GM23248 (cell line): ENCODE data around the gene SLC25A29. TPM values are rescaled to one million over a fixed set of nuclear protein-coding genes. Genes with fewer than 3 reads are reported as not detected.

Experiments used
- DNase-seq: peaks from one replicate; pipeline ENCODE4 v3.0.0-alpha.2; 2015
- H2AFZ ChIP-seq: fragments of 200-600 bp; sonication (generic); 2 replicates; pipeline ENCODE4 v1.6.1; 2016; ENCODE audit warnings: antibody characterized with exemption
- H3F3A ChIP-seq: fragments of 200-600 bp; sonication (generic); 2 replicates; pipeline ENCODE4 v1.6.1; 2016; ENCODE audit warnings: mild to moderate bottlenecking, antibody characterized with exemption, mixed run types; ENCODE audit not compliant: insufficient read depth
- H3K27ac ChIP-seq: fragments of 200-600 bp; sonication (generic); 2 replicates; pipeline ENCODE4 v1.5.1; 2016; ENCODE audit warnings: mild to moderate bottlenecking
- H3K27me3 ChIP-seq: fragments of 200-600 bp; sonication (generic); replicated peaks from 2 replicates; pipeline ENCODE4 v1.6.1; 2016; ENCODE audit warnings: mild to moderate bottlenecking; ENCODE audit not compliant: insufficient read depth
- H3K36me3 ChIP-seq: fragments of 200-600 bp; sonication (generic); 2 replicates; pipeline ENCODE4 v1.6.1; 2016; ENCODE audit warnings: low read depth, mild to moderate bottlenecking
- H3K4me1 ChIP-seq: fragments of 200-600 bp; sonication (generic); 2 replicates; pipeline ENCODE4 v1.6.1; 2016; ENCODE audit warnings: mild to moderate bottlenecking; ENCODE audit not compliant: insufficient read depth
- H3K4me2 ChIP-seq: fragments of 200-600 bp; sonication (generic); one replicate; pipeline ENCODE4 v1.6.1; 2016; ENCODE audit warnings: mild to moderate bottlenecking; ENCODE audit not compliant: unreplicated experiment
- H3K4me3 ChIP-seq: fragments of 200-600 bp; sonication (generic); 2 replicates; pipeline ENCODE4 v1.5.1; 2016; ENCODE audit warnings: mild to moderate bottlenecking
- H3K79me2 ChIP-seq: fragments of 200-600 bp; sonication (generic); 2 replicates; pipeline ENCODE4 v1.6.1; 2016; ENCODE audit warnings: mild to moderate bottlenecking; ENCODE audit not compliant: insufficient read depth
- H3K9ac ChIP-seq: fragments of 200-600 bp; sonication (generic); 2 replicates; pipeline ENCODE4 v1.6.1; 2016; ENCODE audit warnings: mild to moderate bottlenecking
- H3K9me2 ChIP-seq: fragments of 200-600 bp; sonication (generic); 2 replicates; pipeline ENCODE4 v1.6.1; 2016; ENCODE audit warnings: mixed run types, mild to moderate bottlenecking, moderate library complexity; ENCODE audit not compliant: insufficient read depth
- H3K9me3 ChIP-seq: fragments of 200-600 bp; sonication (generic); one replicate; pipeline ENCODE4 v1.6.1; 2017; ENCODE audit warnings: low read depth
- H4K20me1 ChIP-seq: fragments of 200-600 bp; sonication (generic); 2 replicates; pipeline ENCODE4 v1.6.0; 2016; ENCODE audit not compliant: insufficient read depth
- EZH2 ChIP-seq: fragments of 200-600 bp; sonication (generic); IDR thresholded peaks from 2 replicates; pipeline ENCODE4 v1.6.1; 2018; ENCODE audit warnings: antibody characterized with exemption, mild to moderate bottlenecking; ENCODE audit not compliant: insufficient read depth, poor library complexity, severe bottlenecking
- EZH2phosphoT487 ChIP-seq: fragments of 200-600 bp; sonication (generic); IDR thresholded peaks from 2 replicates; pipeline ENCODE4 v1.6.1; 2018; ENCODE audit warnings: antibody characterized with exemption, moderate library complexity, mild to moderate bottlenecking, low read depth; ENCODE audit not compliant: insufficient read depth
- WGBS, 2 experiments: methylation state at CpG; one replicate each; pipeline ENCODE4 v1.1.6; 2015 to 2017; ENCODE audit warnings: low lambda C conversion rate in 2 of 2, low coverage in 1 of 2; ENCODE audit errors: missing lambda C conversion rate in 2 of 2; 5-methylcytosine and 5-hydroxymethylcytosine counted together
- in situ Hi-C: fragments of 300-500 bp; cut with MboI; formaldehyde crosslinking; loops from 2 replicates; pipeline ENCODE4 v1.15.0; 2020
- polyA plus RNA-seq: library from polyadenylated mRNA; unstranded; fragments of >200 nt; fragmentation: Nextera tagmentation; extraction: Ambion mirVana; gene quantifications from 2 replicates; pipeline ENCODE4 v1.2.1, GENCODE V29; 2016
- total RNA-seq: library from RNA; depleted of rRNA; stranded (reverse); fragments of >200 nt; shearing (Covaris generic); gene quantifications from 2 replicates; pipeline ENCODE4 v1.2.3, GENCODE V29; 2014

Gene SLC25A29
- total and polyA plus RNA-seq, 2 experiments from 2014 or later, result 5.5 to 11.8 TPM

- Histone ChIP-seq H3K79me2 (no peaks in the 10 kb centered on the region), H3K4me1 (no peaks in the 10 kb centered on the region), H3K27me3 (no peaks in the 10 kb centered on the region), H3K27ac (no peak overlapping the region), H3F3A (no peaks in the 10 kb centered on the region), H4K20me1 (no peaks in the 10 kb centered on the region), H3K9ac (no peak overlapping the region), H2AFZ (no peak overlapping the region), H3K9me2 (no peaks in the 10 kb centered on the region), H3K4me2 (no peak overlapping the region), H3K36me3 (peaks cover 27% of the 10 kb centered on the region), H3K9me3 (no peaks in the 10 kb centered on the region), H3K4me3 (no peak overlapping the region)
- DNase-seq, result no peak
- 87 to 89% methylated on average over 7 to 8 of the region's 8 CpGs for WGBS, 2 experiments
- in situ Hi-C loops, result no loop called here
- no peak for TF ChIP-seq EZH2phosphoT487
- no peak for TF ChIP-seq EZH2
Measured at GRCh38 chr14:100332797-100333196, 26.6 kb upstream of the SLC25A29 start.

- Histone ChIP-seq H3K4me3 (no peak overlapping the region), H3K9me3 (no peaks in the 10 kb centered on the region)
- in situ Hi-C loops, result no loop called here
Measured at GRCh38 chr14:100332071-100332639, 25.9 kb upstream of the SLC25A29 start.

GRCh38 chr14:100330388-100330931 is 24.2 kb upstream of the SLC25A29 start:
- Histone ChIP-seq H3K9ac (no peak overlapping the region), H3K9me2 (no peaks in the 10 kb centered on the region), H4K20me1 (no peaks in the 10 kb centered on the region), H3F3A (no peaks in the 10 kb centered on the region), H3K4me2 (no peak overlapping the region), H3K36me3 (peaks cover 16% of the 10 kb centered on the region), H3K79me2 (no peaks in the 10 kb centered on the region), H3K4me3 (no peak overlapping the region), H2AFZ (no peak overlapping the region), H3K27ac (no peak overlapping the region), H3K4me1 (no peaks in the 10 kb centered on the region), H3K9me3 (no peaks in the 10 kb centered on the region), H3K27me3 (no peaks in the 10 kb centered on the region)
- in situ Hi-C loops, result no loop called here
- DNase-seq, result no peak
- no peak for TF ChIP-seq EZH2
- TF ChIP-seq EZH2phosphoT487, result no peak
- WGBS, 2 experiments, result 68% methylated on average over 13 of the region's 13 CpGs

More at GRCh38 chr14:100332071-100332639, 25.9 kb upstream of the SLC25A29 start:
- Histone ChIP-seq H3K27me3 (no peaks in the 10 kb centered on the region), H3K4me2 (no peak overlapping the region), H3K4me1 (no peaks in the 10 kb centered on the region), H4K20me1 (no peaks in the 10 kb centered on the region), H3K9me2 (no peaks in the 10 kb centered on the region), H3K9ac (no peak overlapping the region), H2AFZ (no peak overlapping the region), H3K27ac (no peak overlapping the region), H3K36me3 (peaks cover 27% of the 10 kb centered on the region), H3F3A (no peaks in the 10 kb centered on the region), H3K79me2 (no peaks in the 10 kb centered on the region)
- no peak for DNase-seq
- WGBS, 2 experiments, result 73 to 74% methylated on average over 11 of the region's 11 CpGs
- TF ChIP-seq EZH2, result no peak
- no peak for TF ChIP-seq EZH2phosphoT487

- no peaks in the 10 kb centered on the region for H3K4me1 ChIP-seq
- TF ChIP-seq EZH2 (no peak), EZH2phosphoT487 (no peak)
- no peak overlapping the region for H3K27ac ChIP-seq
- H3K9me2 ChIP-seq, result no peaks in the 10 kb centered on the region
- no peaks in the 10 kb centered on the region for H3K79me2 ChIP-seq
- H3K4me2 ChIP-seq, result no peak overlapping the region
- H3K9ac ChIP-seq, result no peak overlapping the region
- DNase-seq, result no peak
- peaks cover 13% of the 10 kb centered on the region for H3K36me3 ChIP-seq
- no peak overlapping the region for H2AFZ ChIP-seq
- no peaks in the 10 kb centered on the region for H4K20me1 ChIP-seq
- no peaks in the 10 kb centered on the region for H3K9me3 ChIP-seq
- in situ Hi-C loops, result no loop called here
- no peaks in the 10 kb centered on the region for H3F3A ChIP-seq
- no peak overlapping the region for H3K4me3 ChIP-seq
- WGBS, 2 experiments, result 72 to 83% methylated on average over 7 to 11 of the region's 11 CpGs
- no peaks in the 10 kb centered on the region for H3K27me3 ChIP-seq
Measured at GRCh38 chr14:100330007-100330344, 23.7 kb upstream of the SLC25A29 start.
